GM23338 (cell line): Measurements from ENCODE around the gene LRFN4. TPM values are rescaled to one million over a fixed set of nuclear protein-coding genes. Genes with fewer than 3 reads are reported as not detected.

Experiments used
- NANOG ChIP-seq: IDR thresholded peaks from 2 replicates; pipeline ENCODE4 v1.6.1; 2016; ENCODE audit warnings: antibody characterized with exemption, borderline replicate concordance
- ZNF331 ChIP-seq: fragments of 250-450 bp; sonication (Bioruptor Pico); IDR thresholded peaks from 2 replicates; pipeline ENCODE4 v1.5.0; 2020; ENCODE audit warnings: low read depth, mild to moderate bottlenecking, moderate library complexity
- polyA plus RNA-seq: library from polyadenylated mRNA; unstranded; fragments of >200 nt; fragmentation: Nextera tagmentation; extraction: Ambion mirVana; gene quantifications from 2 replicates; pipeline ENCODE4 v1.2.1, GENCODE V29; 2016
- total RNA-seq: library from RNA; depleted of rRNA; stranded (reverse); fragments of >200 nt; shearing (Covaris generic); gene quantifications from 2 replicates; pipeline ENCODE4 v1.2.3, GENCODE V29; 2014
- TF ChIP-seq, protein P1 (sequence below): fragments of 250-450 bp; sonication (Bioruptor Pico); IDR thresholded peaks from 2 replicates; pipeline ENCODE4 v1.5.0; 2020; ENCODE audit warnings: mild to moderate bottlenecking, moderate library complexity
- TF ChIP-seq, protein P2 (sequence below): IDR thresholded peaks from 2 replicates; pipeline ENCODE4 v1.6.1; 2016; ENCODE audit warnings: antibody characterized with exemption
- TF ChIP-seq, protein P3 (sequence below): IDR thresholded peaks from one replicate; pipeline ENCODE4 v1.6.1; 2018; ENCODE audit warnings: antibody characterized with exemption; ENCODE audit not compliant: unreplicated experiment

Gene LRFN4
- total and polyA plus RNA-seq, 2 experiments from 2014 or later = 9.8 to 63.5 TPM

DNA sequence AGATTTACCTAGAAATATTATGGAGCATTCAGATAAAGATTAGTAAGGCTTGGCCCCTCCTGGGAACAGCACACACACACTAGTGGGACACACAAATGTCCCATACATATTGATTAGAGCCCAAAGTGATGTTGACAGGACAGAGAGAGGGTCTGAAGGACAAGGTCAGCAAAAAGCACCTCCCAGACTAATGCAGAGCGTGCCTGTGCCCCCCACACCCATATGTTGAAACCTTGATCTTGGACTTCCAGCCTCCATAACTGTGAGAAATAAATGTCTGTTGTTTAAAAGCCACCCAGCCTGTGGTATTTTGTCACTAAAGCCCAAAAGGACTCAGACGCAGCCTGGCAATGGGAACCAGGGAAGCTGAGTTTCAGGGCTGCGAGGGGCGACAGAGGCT lies 27.6 kb downstream of the LRFN4 start (continued):
- TF ChIP-seq, protein P1, sequence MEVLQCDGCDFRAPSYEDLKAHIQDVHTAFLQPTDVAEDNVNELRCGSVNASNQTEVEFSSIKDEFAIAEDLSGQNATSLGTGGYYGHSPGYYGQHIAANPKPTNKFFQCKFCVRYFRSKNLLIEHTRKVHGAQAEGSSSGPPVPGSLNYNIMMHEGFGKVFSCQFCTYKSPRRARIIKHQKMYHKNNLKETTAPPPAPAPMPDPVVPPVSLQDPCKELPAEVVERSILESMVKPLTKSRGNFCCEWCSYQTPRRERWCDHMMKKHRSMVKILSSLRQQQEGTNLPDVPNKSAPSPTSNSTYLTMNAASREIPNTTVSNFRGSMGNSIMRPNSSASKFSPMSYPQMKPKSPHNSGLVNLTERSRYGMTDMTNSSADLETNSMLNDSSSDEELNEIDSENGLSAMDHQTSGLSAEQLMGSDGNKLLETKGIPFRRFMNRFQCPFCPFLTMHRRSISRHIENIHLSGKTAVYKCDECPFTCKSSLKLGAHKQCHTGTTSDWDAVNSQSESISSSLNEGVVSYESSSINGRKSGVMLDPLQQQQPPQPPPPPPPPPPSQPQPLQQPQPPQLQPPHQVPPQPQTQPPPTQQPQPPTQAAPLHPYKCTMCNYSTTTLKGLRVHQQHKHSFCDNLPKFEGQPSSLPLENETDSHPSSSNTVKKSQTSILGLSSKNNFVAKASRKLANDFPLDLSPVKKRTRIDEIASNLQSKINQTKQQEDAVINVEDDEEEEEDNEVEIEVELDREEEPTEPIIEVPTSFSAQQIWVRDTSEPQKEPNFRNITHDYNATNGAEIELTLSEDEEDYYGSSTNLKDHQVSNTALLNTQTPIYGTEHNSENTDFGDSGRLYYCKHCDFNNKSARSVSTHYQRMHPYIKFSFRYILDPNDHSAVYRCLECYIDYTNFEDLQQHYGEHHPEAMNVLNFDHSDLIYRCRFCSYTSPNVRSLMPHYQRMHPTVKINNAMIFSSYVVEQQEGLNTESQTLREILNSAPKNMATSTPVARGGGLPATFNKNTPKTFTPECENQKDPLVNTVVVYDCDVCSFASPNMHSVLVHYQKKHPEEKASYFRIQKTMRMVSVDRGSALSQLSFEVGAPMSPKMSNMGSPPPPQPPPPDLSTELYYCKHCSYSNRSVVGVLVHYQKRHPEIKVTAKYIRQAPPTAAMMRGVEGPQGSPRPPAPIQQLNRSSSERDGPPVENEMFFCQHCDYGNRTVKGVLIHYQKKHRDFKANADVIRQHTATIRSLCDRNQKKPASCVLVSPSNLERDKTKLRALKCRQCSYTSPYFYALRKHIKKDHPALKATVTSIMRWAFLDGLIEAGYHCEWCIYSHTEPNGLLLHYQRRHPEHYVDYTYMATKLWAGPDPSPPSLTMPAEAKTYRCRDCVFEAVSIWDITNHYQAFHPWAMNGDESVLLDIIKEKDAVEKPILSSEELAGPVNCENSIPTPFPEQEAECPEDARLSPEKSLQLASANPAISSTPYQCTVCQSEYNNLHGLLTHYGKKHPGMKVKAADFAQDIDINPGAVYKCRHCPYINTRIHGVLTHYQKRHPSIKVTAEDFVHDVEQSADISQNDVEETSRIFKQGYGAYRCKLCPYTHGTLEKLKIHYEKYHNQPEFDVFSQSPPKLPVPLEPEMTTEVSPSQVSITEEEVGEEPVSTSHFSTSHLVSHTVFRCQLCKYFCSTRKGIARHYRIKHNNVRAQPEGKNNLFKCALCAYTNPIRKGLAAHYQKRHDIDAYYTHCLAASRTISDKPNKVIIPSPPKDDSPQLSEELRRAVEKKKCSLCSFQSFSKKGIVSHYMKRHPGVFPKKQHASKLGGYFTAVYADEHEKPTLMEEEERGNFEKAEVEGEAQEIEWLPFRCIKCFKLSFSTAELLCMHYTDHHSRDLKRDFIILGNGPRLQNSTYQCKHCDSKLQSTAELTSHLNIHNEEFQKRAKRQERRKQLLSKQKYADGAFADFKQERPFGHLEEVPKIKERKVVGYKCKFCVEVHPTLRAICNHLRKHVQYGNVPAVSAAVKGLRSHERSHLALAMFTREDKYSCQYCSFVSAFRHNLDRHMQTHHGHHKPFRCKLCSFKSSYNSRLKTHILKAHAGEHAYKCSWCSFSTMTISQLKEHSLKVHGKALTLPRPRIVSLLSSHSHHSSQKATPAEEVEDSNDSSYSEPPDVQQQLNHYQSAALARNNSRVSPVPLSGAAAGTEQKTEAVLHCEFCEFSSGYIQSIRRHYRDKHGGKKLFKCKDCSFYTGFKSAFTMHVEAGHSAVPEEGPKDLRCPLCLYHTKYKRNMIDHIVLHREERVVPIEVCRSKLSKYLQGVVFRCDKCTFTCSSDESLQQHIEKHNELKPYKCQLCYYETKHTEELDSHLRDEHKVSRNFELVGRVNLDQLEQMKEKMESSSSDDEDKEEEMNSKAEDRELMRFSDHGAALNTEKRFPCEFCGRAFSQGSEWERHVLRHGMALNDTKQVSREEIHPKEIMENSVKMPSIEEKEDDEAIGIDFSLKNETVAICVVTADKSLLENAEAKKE (CRISPR knock-in tag) = no peak
- TF ChIP-seq, protein P2, sequence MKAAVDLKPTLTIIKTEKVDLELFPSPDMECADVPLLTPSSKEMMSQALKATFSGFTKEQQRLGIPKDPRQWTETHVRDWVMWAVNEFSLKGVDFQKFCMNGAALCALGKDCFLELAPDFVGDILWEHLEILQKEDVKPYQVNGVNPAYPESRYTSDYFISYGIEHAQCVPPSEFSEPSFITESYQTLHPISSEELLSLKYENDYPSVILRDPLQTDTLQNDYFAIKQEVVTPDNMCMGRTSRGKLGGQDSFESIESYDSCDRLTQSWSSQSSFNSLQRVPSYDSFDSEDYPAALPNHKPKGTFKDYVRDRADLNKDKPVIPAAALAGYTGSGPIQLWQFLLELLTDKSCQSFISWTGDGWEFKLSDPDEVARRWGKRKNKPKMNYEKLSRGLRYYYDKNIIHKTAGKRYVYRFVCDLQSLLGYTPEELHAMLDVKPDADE = no peak
- TF ChIP-seq ZNF331 (CRISPR knock-in tag) (no peak), NANOG (no peak)
- TF ChIP-seq, protein P3, sequence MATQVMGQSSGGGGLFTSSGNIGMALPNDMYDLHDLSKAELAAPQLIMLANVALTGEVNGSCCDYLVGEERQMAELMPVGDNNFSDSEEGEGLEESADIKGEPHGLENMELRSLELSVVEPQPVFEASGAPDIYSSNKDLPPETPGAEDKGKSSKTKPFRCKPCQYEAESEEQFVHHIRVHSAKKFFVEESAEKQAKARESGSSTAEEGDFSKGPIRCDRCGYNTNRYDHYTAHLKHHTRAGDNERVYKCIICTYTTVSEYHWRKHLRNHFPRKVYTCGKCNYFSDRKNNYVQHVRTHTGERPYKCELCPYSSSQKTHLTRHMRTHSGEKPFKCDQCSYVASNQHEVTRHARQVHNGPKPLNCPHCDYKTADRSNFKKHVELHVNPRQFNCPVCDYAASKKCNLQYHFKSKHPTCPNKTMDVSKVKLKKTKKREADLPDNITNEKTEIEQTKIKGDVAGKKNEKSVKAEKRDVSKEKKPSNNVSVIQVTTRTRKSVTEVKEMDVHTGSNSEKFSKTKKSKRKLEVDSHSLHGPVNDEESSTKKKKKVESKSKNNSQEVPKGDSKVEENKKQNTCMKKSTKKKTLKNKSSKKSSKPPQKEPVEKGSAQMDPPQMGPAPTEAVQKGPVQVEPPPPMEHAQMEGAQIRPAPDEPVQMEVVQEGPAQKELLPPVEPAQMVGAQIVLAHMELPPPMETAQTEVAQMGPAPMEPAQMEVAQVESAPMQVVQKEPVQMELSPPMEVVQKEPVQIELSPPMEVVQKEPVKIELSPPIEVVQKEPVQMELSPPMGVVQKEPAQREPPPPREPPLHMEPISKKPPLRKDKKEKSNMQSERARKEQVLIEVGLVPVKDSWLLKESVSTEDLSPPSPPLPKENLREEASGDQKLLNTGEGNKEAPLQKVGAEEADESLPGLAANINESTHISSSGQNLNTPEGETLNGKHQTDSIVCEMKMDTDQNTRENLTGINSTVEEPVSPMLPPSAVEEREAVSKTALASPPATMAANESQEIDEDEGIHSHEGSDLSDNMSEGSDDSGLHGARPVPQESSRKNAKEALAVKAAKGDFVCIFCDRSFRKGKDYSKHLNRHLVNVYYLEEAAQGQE = no peak
